ENCODE data around the gene PAIP2. TPM values are rescaled to one million over a fixed set of nuclear protein-coding genes. Genes with fewer than 3 reads are reported as not detected.

The PAIP2 gene
- total RNA-seq, 3 donors from 2014 or later: 42.1 to 85.1 (median 44.5) TPM

- intact Hi-C loops (cut with DNase I, micrococcal nuclease): no loop called here
- H3K4me1 ChIP-seq (ENCODE audit: low read depth): peaks cover 32% of the 10 kb centered on the region
- DNase-seq: no peak
- TF ChIP-seq CTCF (IDR thresholded peaks at IDR 0.05): no peak
- H3K36me3 ChIP-seq (ENCODE audit: low read depth): no peaks in the 10 kb centered on the region
- no peaks in the 10 kb centered on the region for H3K9me3 ChIP-seq
- ATAC-seq: no peak
- H3K4me3 ChIP-seq: no peak overlapping the region
Observed at GRCh38 chr5:139417214-139417613, 75.6 kb downstream of the PAIP2 start.

GRCh38 chr5:139418793-139419192 lies 77.1 kb downstream of the PAIP2 start:
- Histone ChIP-seq H3K4me1 (ENCODE audit: low read depth) (peaks cover 32% of the 10 kb centered on the region), H3K36me3 (ENCODE audit: low read depth) (no peaks in the 10 kb centered on the region), H3K4me3 (no peak overlapping the region), H3K9me3 (no peaks in the 10 kb centered on the region)
- no peak for TF ChIP-seq CTCF (IDR thresholded peaks at IDR 0.05)
- DNase-seq: no peak
- intact Hi-C loops (cut with DNase I, micrococcal nuclease): no loop called here
- peak; percentile 35 for ATAC-seq

Other genes with a start within 250 kb of the PAIP2 start
- gene SIL1, start 143.5 kb upstream of the PAIP2 start, total RNA-seq: 10 to 100 TPM; 35.2 to 35.8 (median 35.6) TPM
- 100 to 1,000 TPM; 112 to 165 (median 136) TPM for gene MATR3, start 48.1 kb upstream of the PAIP2 start, total RNA-seq
- gene SLC23A1, start 41.4 kb downstream of the PAIP2 start, total RNA-seq: 1 to 10 TPM; 2.5 to 9.0 (median 5.1) TPM
- 10 to 100 TPM in 2 of 3 donors, 1 to 10 TPM in 1; 5.6 to 23.7 (median 10.2) TPM for gene MZB1, start 48.1 kb downstream of the PAIP2 start, total RNA-seq
- gene PROB1, start 53.2 kb downstream of the PAIP2 start, total RNA-seq: under 1 TPM; 0.58 to 0.98 (median 0.94) TPM
- gene SPATA24, start 62.2 kb downstream of the PAIP2 start, total RNA-seq: 1 to 10 TPM; 3.0 to 4.5 (median 3.4) TPM
- 10 to 100 TPM in 1 of 3 donors, 1 to 10 TPM in 2; 4.2 to 10.3 (median 5.1) TPM for gene DNAJC18, start 97.7 kb downstream of the PAIP2 start, total RNA-seq
- gene ECSCR, start 120.9 kb downstream of the PAIP2 start, total RNA-seq: 1 to 10 TPM; 3.4 to 8.5 (median 7.9) TPM
- gene SMIM33, start 129.2 kb downstream of the PAIP2 start, total RNA-seq: 1 to 10 TPM; 1.8 to 5.2 (median 2.8) TPM
- 10 to 100 TPM; 27.0 to 63.3 (median 31.1) TPM for gene STING1, start 140.9 kb downstream of the PAIP2 start, total RNA-seq
- 100 to 1,000 TPM; 139 to 145 (median 140) TPM for gene UBE2D2, start 219.5 kb downstream of the PAIP2 start, total RNA-seq